Ovary (tissue), 3 donors: ENCODE measurements around the gene NFIB.

Experiments used
- POLR2A ChIP-seq: fragments of 450-650 bp; IDR thresholded peaks from one replicate; pipeline ENCODE4 v1.6.1; 2017; ENCODE audit warnings: antibody characterized with exemption, mild to moderate bottlenecking, moderate library complexity
- TF ChIP-seq, protein P1 (sequence below), 3 donors: fragments of 450-650 bp in 2 of 3; fragments of 200-600 bp in 1 of 3; IDR thresholded peaks; one replicate each; pipeline versions ENCODE4 v1.5.1 to v1.8.0; 2016 to 2022; ENCODE audit warnings: antibody characterized with exemption in 3 of 3, mild to moderate bottlenecking in 1 of 3
- donor health status: DM: no; HTN: no; CAD: no.

DNA sequence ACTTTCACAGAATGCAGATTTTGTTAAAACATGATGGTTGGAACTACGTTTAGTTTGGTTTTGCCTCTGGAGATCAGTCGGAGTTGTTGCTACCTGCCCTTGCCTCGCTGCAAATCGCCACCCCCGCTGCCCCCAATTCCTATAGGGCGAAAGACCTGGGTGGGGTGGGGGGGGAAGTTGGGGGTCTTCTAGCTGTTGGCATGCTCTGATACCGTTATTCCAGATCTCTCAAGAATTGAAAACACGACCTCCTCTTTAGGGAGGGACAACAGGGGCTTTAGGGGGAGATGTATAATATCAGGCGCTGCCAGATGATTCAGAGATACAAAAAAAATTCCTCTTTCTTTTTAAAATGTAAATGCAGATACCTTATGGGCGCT, 36.4 kb upstream of the NFIB start:
- TF ChIP-seq, protein P1, sequence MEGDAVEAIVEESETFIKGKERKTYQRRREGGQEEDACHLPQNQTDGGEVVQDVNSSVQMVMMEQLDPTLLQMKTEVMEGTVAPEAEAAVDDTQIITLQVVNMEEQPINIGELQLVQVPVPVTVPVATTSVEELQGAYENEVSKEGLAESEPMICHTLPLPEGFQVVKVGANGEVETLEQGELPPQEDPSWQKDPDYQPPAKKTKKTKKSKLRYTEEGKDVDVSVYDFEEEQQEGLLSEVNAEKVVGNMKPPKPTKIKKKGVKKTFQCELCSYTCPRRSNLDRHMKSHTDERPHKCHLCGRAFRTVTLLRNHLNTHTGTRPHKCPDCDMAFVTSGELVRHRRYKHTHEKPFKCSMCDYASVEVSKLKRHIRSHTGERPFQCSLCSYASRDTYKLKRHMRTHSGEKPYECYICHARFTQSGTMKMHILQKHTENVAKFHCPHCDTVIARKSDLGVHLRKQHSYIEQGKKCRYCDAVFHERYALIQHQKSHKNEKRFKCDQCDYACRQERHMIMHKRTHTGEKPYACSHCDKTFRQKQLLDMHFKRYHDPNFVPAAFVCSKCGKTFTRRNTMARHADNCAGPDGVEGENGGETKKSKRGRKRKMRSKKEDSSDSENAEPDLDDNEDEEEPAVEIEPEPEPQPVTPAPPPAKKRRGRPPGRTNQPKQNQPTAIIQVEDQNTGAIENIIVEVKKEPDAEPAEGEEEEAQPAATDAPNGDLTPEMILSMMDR (IDR thresholded peaks at IDR 0.05) = no peak
- no peak for TF ChIP-seq POLR2A
